Activated naive CD8-positive, alpha-beta T cell treated with anti-CD3 and anti-CD28 coated beads, Interleukin-2, amount 50 U/mL, for 24 hours (primary cell): ENCODE data around the gene RBM19.

Experiments used
- ATAC-seq: fragments of 150-1000 bp; cut with Tn5 transposase; one replicate; pipeline ENCODE4 v1.10.0; 2021
- DNase-seq: peaks from one replicate; pipeline ENCODE4 v3.0.0; 2021
- H3K27ac Mint-ChIP-seq: one replicate; pipeline ENCODE4 v1.8.0; 2021; ENCODE audit warnings: mild to moderate bottlenecking, mixed read lengths
- H3K27me3 Mint-ChIP-seq: one replicate; pipeline ENCODE4 v1.8.0; 2021; ENCODE audit warnings: mixed read lengths
- H3K36me3 Mint-ChIP-seq: one replicate; pipeline ENCODE4 v1.8.0; 2021; ENCODE audit warnings: low read depth, mixed read lengths
- H3K4me1 Mint-ChIP-seq: one replicate; pipeline ENCODE4 v1.8.0; 2021; ENCODE audit warnings: mixed read lengths
- H3K4me3 Mint-ChIP-seq: one replicate; pipeline ENCODE4 v1.8.0; 2021; ENCODE audit warnings: mild to moderate bottlenecking, moderate library complexity, mixed read lengths
- H3K9me3 Mint-ChIP-seq: one replicate; pipeline ENCODE4 v1.8.0; 2021; ENCODE audit warnings: mixed read lengths

Gene RBM19

DNA sequence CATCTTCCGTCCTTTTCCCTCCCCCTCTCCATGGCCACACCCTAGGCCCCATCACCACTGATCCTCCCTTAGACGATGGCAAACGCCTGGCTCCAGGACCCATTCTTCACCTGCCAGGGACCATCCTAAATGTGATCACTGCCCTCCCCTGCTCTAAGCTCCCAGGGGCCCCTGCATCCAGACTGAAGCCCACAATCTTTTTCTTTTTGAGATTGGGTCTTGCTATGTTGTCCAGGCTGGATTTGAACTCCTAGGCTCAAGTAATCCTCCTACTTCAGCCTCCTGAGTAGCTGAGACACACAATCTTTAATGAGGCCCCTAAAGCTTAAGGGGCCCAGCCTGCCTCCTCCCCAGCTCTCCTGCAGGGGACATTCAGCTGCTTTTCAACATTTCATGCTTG, 15.3 kb downstream of the RBM19 start:
- ATAC-seq (no peak), DNase-seq (no peak)
- peaks cover 52% of the 10 kb centered on the region for H3K36me3 Mint-ChIP-seq
- H3K9me3 Mint-ChIP-seq: no peaks in the 10 kb centered on the region
- H3K27ac Mint-ChIP-seq: no peak overlapping the region
- no peak overlapping the region for H3K4me3 Mint-ChIP-seq
- H3K4me1 Mint-ChIP-seq: no peaks in the 10 kb centered on the region
- no peaks in the 10 kb centered on the region for H3K27me3 Mint-ChIP-seq

GRCh38 chr12:113949321-113950305, 16.5 kb downstream of the RBM19 start:
- Mint-ChIP-seq H3K4me3 (no peak overlapping the region), H3K9me3 (no peaks in the 10 kb centered on the region), H3K27me3 (no peaks in the 10 kb centered on the region), H3K36me3 (peaks cover 46% of the 10 kb centered on the region), H3K4me1 (no peaks in the 10 kb centered on the region), H3K27ac (no peak overlapping the region)
- ATAC-seq (no peak), DNase-seq (no peak)

DNA sequence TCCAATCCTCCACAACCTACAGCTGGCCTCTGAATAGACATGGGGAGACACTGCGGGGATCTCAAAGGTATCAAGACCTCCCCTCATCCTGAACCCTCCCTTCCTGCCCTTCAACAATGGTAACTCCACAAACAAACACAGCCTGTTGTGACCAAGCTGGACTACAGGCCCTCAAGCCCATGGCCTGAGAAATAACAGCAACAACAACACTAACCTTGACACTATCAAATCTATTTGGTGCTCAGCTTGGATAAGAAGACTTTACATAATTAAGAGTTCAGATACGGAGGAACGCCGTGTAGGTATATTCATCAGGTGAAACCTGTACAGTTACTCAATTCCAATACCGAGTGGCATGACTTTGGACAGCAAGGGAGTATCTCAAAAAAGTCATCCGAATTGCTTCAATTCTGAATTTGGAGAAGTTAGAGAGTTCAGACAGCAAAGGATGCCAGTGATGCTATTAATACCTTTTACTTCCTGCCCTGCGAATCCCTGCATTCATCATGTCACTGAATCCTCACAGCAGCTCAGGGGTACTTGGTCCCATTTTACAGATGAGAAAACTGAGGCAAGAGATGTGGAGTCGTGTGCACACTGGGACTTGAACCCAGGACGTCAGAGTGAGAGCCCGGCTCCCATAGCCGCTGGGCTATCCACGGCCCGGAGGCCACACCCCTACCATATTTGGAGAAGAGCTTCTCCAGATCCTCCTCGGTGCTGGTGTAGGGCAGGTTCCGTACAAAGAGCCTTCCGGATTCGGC, 17.8 kb downstream of the RBM19 start:
- ATAC-seq (no peak), DNase-seq (no peak)
- Mint-ChIP-seq H3K36me3 (peaks cover 48% of the 10 kb centered on the region), H3K9me3 (no peaks in the 10 kb centered on the region), H3K27ac (no peak overlapping the region), H3K4me3 (no peak overlapping the region), H3K27me3 (no peaks in the 10 kb centered on the region), H3K4me1 (no peaks in the 10 kb centered on the region)

GRCh38 chr12:113946175-113946574, 19.9 kb downstream of the RBM19 start:
- DNase-seq (no peak), ATAC-seq (no peak)
- Mint-ChIP-seq H3K27ac (no peak overlapping the region), H3K4me1 (no peaks in the 10 kb centered on the region), H3K36me3 (peaks cover 56% of the 10 kb centered on the region), H3K27me3 (no peaks in the 10 kb centered on the region), H3K9me3 (no peaks in the 10 kb centered on the region), H3K4me3 (no peak overlapping the region)

- no peak for DNase-seq
- no peak for ATAC-seq
- Mint-ChIP-seq H3K4me1 (no peaks in the 10 kb centered on the region), H3K9me3 (no peaks in the 10 kb centered on the region), H3K27ac (no peak overlapping the region), H3K4me3 (no peak overlapping the region), H3K36me3 (peaks cover 60% of the 10 kb centered on the region), H3K27me3 (no peaks in the 10 kb centered on the region)
Observed at GRCh38 chr12:113945174-113946173, 20.7 kb downstream of the RBM19 start.

DNA sequence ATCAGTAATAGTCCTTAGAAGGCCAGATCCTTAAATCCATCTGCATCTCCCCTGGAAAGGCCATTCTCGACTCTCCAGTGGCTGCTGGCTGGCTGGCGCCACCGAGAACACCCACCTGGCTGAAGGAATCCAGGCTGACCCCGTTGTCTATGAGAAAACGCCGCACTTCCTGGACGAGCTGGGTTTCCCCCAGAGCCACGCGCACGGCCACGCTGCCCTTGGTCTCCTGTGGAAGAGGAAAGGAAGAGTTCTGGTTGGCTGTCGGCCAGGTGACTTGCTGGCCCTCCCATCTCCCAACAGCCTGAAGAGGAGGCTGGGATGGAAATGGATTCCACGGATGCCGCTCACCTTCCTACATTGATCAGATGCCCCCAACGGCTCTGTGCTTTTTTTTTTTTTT, 23.9 kb downstream of the RBM19 start:
- no peak for ATAC-seq
- Mint-ChIP-seq H3K4me1 (no peaks in the 10 kb centered on the region), H3K4me3 (no peak overlapping the region), H3K9me3 (no peaks in the 10 kb centered on the region), H3K27me3 (no peaks in the 10 kb centered on the region), H3K27ac (no peak overlapping the region), H3K36me3 (peaks cover 55% of the 10 kb centered on the region)
- no peak for DNase-seq

- Mint-ChIP-seq H3K27me3 (no peaks in the 10 kb centered on the region), H3K4me1 (no peaks in the 10 kb centered on the region), H3K9me3 (no peaks in the 10 kb centered on the region), H3K36me3 (peaks cover 51% of the 10 kb centered on the region), H3K27ac (no peak overlapping the region), H3K4me3 (no peak overlapping the region)
- ATAC-seq: no peak
- DNase-seq: no peak
Observed at GRCh38 chr12:113941208-113941486, 25.0 kb downstream of the RBM19 start.

DNA sequence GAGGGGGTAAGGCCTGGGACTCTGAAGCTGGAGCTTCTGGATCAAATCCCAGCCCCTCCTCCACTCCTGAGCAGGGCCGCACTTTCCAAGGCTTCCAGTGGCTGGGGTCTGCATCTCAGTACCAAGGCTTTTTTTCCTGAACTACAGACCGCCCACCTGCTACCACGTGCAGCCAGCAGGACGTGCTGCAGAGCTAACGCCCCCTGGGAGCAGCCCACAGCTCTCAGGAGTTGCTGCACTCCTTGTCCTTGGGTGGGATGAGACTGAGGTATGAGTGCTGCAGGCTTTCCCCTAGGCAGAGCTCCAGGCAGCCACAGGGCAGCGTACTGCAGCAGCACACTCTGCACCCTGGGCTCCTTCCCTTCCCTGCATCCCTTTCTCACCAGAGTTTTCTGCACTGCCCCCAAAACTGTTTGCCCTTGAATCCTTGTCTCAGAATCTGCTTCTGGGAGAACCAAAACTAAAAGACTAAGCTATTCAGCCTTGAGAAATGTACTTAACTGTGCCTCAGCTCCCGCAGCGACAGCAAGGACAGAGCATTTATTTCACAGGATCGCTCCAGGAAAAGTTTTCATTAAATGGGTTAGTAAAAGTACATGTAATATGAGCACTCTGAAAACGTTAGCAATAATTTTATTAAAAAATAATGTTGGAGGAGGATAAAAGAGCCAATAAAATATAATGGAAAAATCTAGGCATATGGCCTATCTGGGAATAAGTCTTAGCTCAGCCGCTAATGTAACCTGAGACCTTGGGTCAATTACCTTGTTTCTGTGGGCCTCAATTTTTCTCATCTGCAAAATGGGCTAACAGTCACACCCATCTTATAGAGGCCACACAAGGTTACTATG, 25.5 kb downstream of the RBM19 start:
- H3K27me3 Mint-ChIP-seq: no peaks in the 10 kb centered on the region
- DNase-seq: no peak
- H3K9me3 Mint-ChIP-seq: no peaks in the 10 kb centered on the region
- no peak overlapping the region for H3K4me3 Mint-ChIP-seq
- peaks cover 49% of the 10 kb centered on the region for H3K36me3 Mint-ChIP-seq
- no peak overlapping the region for H3K27ac Mint-ChIP-seq
- H3K4me1 Mint-ChIP-seq: no peaks in the 10 kb centered on the region
- ATAC-seq: no peak

DNA sequence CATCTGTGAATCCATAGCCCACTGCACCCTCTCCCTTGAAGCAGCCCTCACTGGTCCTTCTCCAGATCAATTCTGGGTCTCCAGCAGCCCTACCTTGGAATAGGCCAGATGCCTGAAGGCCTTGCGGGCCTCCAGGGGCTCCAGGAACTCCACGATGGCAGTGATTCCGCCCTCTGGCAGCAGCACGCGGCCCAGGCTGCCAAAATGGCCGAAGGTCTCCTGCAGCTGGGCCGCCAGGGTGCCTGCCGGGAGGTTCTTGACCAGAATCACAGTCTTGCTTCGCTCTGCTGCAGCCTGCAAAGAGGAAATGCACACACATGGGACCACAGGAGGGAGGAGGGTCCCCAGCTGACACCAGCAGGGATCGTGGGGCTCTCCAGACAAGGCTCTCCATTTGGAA, 26.3 kb downstream of the RBM19 start:
- no peak for ATAC-seq
- H3K4me1 Mint-ChIP-seq: no peaks in the 10 kb centered on the region

GRCh38 chr12:113938471-113938870, 27.7 kb downstream of the RBM19 start:
- Mint-ChIP-seq H3K9me3 (no peaks in the 10 kb centered on the region), H3K4me1 (no peaks in the 10 kb centered on the region), H3K36me3 (peaks cover 56% of the 10 kb centered on the region), H3K27ac (no peak overlapping the region), H3K4me3 (no peak overlapping the region), H3K27me3 (no peaks in the 10 kb centered on the region)
- no peak for ATAC-seq
- DNase-seq: no peak

More for the DNA sequence above, 26.3 kb downstream of the RBM19 start:
- Mint-ChIP-seq H3K36me3 (peaks cover 51% of the 10 kb centered on the region), H3K9me3 (no peaks in the 10 kb centered on the region), H3K27me3 (no peaks in the 10 kb centered on the region), H3K27ac (no peak overlapping the region), H3K4me3 (no peak overlapping the region)
- DNase-seq: no peak

GRCh38 chr12:113936460-113936859, 29.7 kb downstream of the RBM19 start:
- Mint-ChIP-seq H3K4me1 (no peaks in the 10 kb centered on the region), H3K4me3 (no peak overlapping the region), H3K27ac (no peak overlapping the region), H3K36me3 (peaks cover 50% of the 10 kb centered on the region), H3K9me3 (no peaks in the 10 kb centered on the region), H3K27me3 (no peaks in the 10 kb centered on the region)
- DNase-seq (no peak), ATAC-seq (no peak)

DNA sequence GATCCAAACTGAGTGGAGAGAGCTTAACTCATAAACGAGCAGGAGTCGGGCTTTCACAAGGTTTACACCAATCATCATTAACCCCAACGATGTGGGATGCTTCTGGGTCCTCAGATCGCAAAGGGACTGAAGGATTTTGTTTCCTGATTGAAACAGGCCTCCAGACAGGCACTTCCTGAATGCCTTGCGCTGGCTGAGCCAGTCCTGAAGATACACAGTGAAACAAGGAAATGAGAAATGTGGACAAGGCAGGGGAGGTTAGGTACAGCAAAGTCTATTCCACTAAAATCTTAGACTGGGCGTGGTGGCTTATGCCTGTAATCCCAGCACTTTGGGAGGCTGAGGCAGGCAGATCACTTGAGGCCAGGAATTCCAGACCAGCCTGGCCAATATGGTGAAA, 30.7 kb downstream of the RBM19 start:
- H3K36me3 Mint-ChIP-seq: peaks cover 46% of the 10 kb centered on the region
- no peaks in the 10 kb centered on the region for H3K27me3 Mint-ChIP-seq
- no peak for DNase-seq
- peaks cover 4% of the 10 kb centered on the region for H3K4me1 Mint-ChIP-seq
- no peak overlapping the region for H3K27ac Mint-ChIP-seq
- H3K9me3 Mint-ChIP-seq: no peaks in the 10 kb centered on the region
- ATAC-seq: no peak
- H3K4me3 Mint-ChIP-seq: no peak overlapping the region

DNA sequence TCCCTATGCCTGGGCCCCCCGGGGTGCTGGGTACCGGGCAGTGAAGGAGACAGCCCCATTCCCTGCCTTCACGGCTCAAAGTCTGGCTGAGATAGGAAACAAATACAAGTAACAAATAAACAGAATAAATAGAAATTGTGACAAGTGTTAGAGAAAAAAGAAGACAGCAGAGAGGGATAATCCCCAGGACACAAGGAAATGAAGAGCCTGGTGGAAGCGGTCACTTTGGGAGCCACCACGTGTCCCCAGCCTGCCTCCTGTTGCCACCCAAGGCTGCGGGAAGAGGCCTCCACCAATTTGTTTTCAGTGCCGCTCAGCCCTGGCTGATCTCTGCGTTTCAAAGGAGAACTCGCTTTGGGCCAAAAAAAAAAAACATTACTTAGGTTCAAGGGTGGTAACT, 31.2 kb downstream of the RBM19 start:
- DNase-seq (no peak), ATAC-seq (no peak)
- Mint-ChIP-seq H3K27me3 (no peaks in the 10 kb centered on the region), H3K9me3 (no peaks in the 10 kb centered on the region), H3K4me1 (peaks cover 10% of the 10 kb centered on the region), H3K36me3 (peaks cover 46% of the 10 kb centered on the region), H3K4me3 (no peak overlapping the region), H3K27ac (no peak overlapping the region)
